ENCODE data around the gene SAMD4A.
A peak's percentile ranks its signal among the peaks of the same experiment; 100 is the strongest.

SAMD4A gene

GRCh38 chr14:54565785-54566409 is 1.0 kb upstream of the SAMD4A start:
- DNase-seq = peak; percentile 67 to 75
- peak overlapping the region; percentile 97 for H3K4me3 ChIP-seq (ENCODE audit: low read depth, low read length)
- H3K27me3 ChIP-seq (ENCODE audit: insufficient read depth, low read length) = no peaks in the 10 kb centered on the region
- no peaks in the 10 kb centered on the region for H3K9me3 ChIP-seq (ENCODE audit: insufficient read depth, low read depth, low read length)
- peak overlapping the region; percentile 63 for H2BK12ac ChIP-seq (ENCODE audit: low read length)
- peak overlapping the region; percentile 79 for H3K14ac ChIP-seq (ENCODE audit: low read length)
- peak overlapping the region; percentile 77 for H3K4ac ChIP-seq (ENCODE audit: low read depth, low read length)
- H4K8ac ChIP-seq (ENCODE audit: low read depth, low read length) = peak overlapping the region; percentile 42
- peak overlapping the region; percentile 98 for H3K9ac ChIP-seq (ENCODE audit: low read length)
- H4K91ac ChIP-seq (ENCODE audit: low read depth, low read length) = peak overlapping the region; percentile 72
- no peak overlapping the region for H3K23ac ChIP-seq (ENCODE audit: low read length)
- H3K36me3 ChIP-seq (ENCODE audit: control insufficient read depth in 1 of 2, insufficient read depth in 2 of 2, low read length in 2 of 2) = no peaks in the 10 kb centered on the region
- H3K79me1 ChIP-seq (ENCODE audit: low read length) = peaks cover 23% of the 10 kb centered on the region
- no peak overlapping the region for H2AK5ac ChIP-seq (ENCODE audit: low read length)
- H2BK5ac ChIP-seq (ENCODE audit: low read depth, low read length, poor library complexity) = peak overlapping the region; percentile 91
- H3K27ac ChIP-seq (ENCODE audit: low read depth, low read length) = peak overlapping the region; percentile 51
- peaks cover 18% of the 10 kb centered on the region for H3K79me2 ChIP-seq (ENCODE audit: control insufficient read depth, insufficient read depth, low read length, poor library complexity)
- peak overlapping the region; percentile 75 for H3K4me2 ChIP-seq (ENCODE audit: low read length)
- peak overlapping the region; percentile 71 for H2AFZ ChIP-seq (ENCODE audit: insufficient read depth, low read length, poor library complexity)
- WGBS (ENCODE audit: extremely low coverage, insufficient coverage, insufficient read length) = no CpG with 5 or more reads among the region's 73 CpGs
- peak overlapping the region; percentile 80 for H2BK120ac ChIP-seq (ENCODE audit: insufficient read depth, low read length, poor library complexity)
- H3K18ac ChIP-seq (ENCODE audit: low read length) = peak overlapping the region; percentile 96
- peaks cover 3 to 10% of the 10 kb centered on the region in 2 experiments for H3K4me1 ChIP-seq (ENCODE audit: control insufficient read depth in 1 of 2, insufficient read depth in 2 of 2, low read length in 2 of 2)
- peak overlapping the region; percentile 80 for H4K12ac ChIP-seq (ENCODE audit: low read depth, low read length)

GRCh38 chr14:54567224-54567638 is 303 bp downstream of the SAMD4A start:
- Histone ChIP-seq H3K4me3 (ENCODE audit: low read depth, low read length) (peak overlapping the region; percentile 97), H3K14ac (ENCODE audit: low read length) (peak overlapping the region; percentile 21), H4K91ac (ENCODE audit: low read depth, low read length) (peak overlapping the region; percentile 65), H3K9me3 (ENCODE audit: insufficient read depth, low read depth, low read length) (no peaks in the 10 kb centered on the region), H2BK120ac (ENCODE audit: insufficient read depth, low read length, poor library complexity) (no peak overlapping the region), H3K79me2 (ENCODE audit: control insufficient read depth, insufficient read depth, low read length, poor library complexity) (peaks cover 18% of the 10 kb centered on the region), H4K8ac (ENCODE audit: low read depth, low read length) (no peak overlapping the region), H3K23ac (ENCODE audit: low read length) (no peak overlapping the region), H3K4me2 (ENCODE audit: low read length) (peak overlapping the region; percentile 75), H3K79me1 (ENCODE audit: low read length) (peaks cover 23% of the 10 kb centered on the region), H2AK5ac (ENCODE audit: low read length) (no peak overlapping the region), H3K4ac (ENCODE audit: low read depth, low read length) (peak overlapping the region; percentile 57), H3K4me1 (ENCODE audit: control insufficient read depth in 1 of 2, insufficient read depth in 2 of 2, low read length in 2 of 2) (peaks cover 3 to 10% of the 10 kb centered on the region in 2 experiments), H2BK5ac (ENCODE audit: low read depth, low read length, poor library complexity) (peak overlapping the region; percentile 0), H3K18ac (ENCODE audit: low read length) (peak overlapping the region; percentile 26), H3K27ac (ENCODE audit: low read depth, low read length) (peak overlapping the region; percentile 51), H3K36me3 (ENCODE audit: control insufficient read depth in 1 of 2, insufficient read depth in 2 of 2, low read length in 2 of 2) (no peaks in the 10 kb centered on the region), H2BK12ac (ENCODE audit: low read length) (no peak overlapping the region), H2AFZ (ENCODE audit: insufficient read depth, low read length, poor library complexity) (no peak overlapping the region), H3K27me3 (ENCODE audit: insufficient read depth, low read length) (no peaks in the 10 kb centered on the region), H4K12ac (ENCODE audit: low read depth, low read length) (peak overlapping the region; percentile 14), H3K9ac (ENCODE audit: low read length) (peak overlapping the region; percentile 78)
- WGBS (ENCODE audit: extremely low coverage, insufficient coverage, insufficient read length) = no CpG with 5 or more reads among the region's 31 CpGs
- DNase-seq = no peak

- H3K9ac ChIP-seq (ENCODE audit: low read length) = peak overlapping the region; percentile 77
- peak overlapping the region; percentile 97 for H3K4me3 ChIP-seq (ENCODE audit: low read depth, low read length)
- H3K79me2 ChIP-seq (ENCODE audit: control insufficient read depth, insufficient read depth, low read length, poor library complexity) = peaks cover 18% of the 10 kb centered on the region
- H3K18ac ChIP-seq (ENCODE audit: low read length) = peak overlapping the region; percentile 88
- H2BK12ac ChIP-seq (ENCODE audit: low read length) = peak overlapping the region; percentile 39
- peak overlapping the region; percentile 75 for H3K4me2 ChIP-seq (ENCODE audit: low read length)
- DNase-seq = peak; percentile 64 to 71
- no peak overlapping the region for H2AK5ac ChIP-seq (ENCODE audit: low read length)
- H3K27me3 ChIP-seq (ENCODE audit: insufficient read depth, low read length) = no peaks in the 10 kb centered on the region
- H3K27ac ChIP-seq (ENCODE audit: low read depth, low read length) = peak overlapping the region; percentile 51
- H2AFZ ChIP-seq (ENCODE audit: insufficient read depth, low read length, poor library complexity) = peak overlapping the region; percentile 39
- no CpG with 5 or more reads among the region's 70 CpGs for WGBS (ENCODE audit: extremely low coverage, insufficient coverage, insufficient read length)
- H4K91ac ChIP-seq (ENCODE audit: low read depth, low read length) = peak overlapping the region; percentile 48
- H4K8ac ChIP-seq (ENCODE audit: low read depth, low read length) = peak overlapping the region; percentile 69
- H2BK5ac ChIP-seq (ENCODE audit: low read depth, low read length, poor library complexity) = peak overlapping the region; percentile 57
- peaks cover 3 to 10% of the 10 kb centered on the region in 2 experiments for H3K4me1 ChIP-seq (ENCODE audit: control insufficient read depth in 1 of 2, insufficient read depth in 2 of 2, low read length in 2 of 2)
- peak overlapping the region; percentile 24 for H4K12ac ChIP-seq (ENCODE audit: low read depth, low read length)
- peaks cover 23% of the 10 kb centered on the region for H3K79me1 ChIP-seq (ENCODE audit: low read length)
- no peak overlapping the region for H3K23ac ChIP-seq (ENCODE audit: low read length)
- no peaks in the 10 kb centered on the region for H3K36me3 ChIP-seq (ENCODE audit: control insufficient read depth in 1 of 2, insufficient read depth in 2 of 2, low read length in 2 of 2)
- peak overlapping the region; percentile 69 for H3K14ac ChIP-seq (ENCODE audit: low read length)
- H2BK120ac ChIP-seq (ENCODE audit: insufficient read depth, low read length, poor library complexity) = peak overlapping the region; percentile 31
- H3K9me3 ChIP-seq (ENCODE audit: insufficient read depth, low read depth, low read length) = no peaks in the 10 kb centered on the region
- peak overlapping the region; percentile 60 for H3K4ac ChIP-seq (ENCODE audit: low read depth, low read length)
Observed at GRCh38 chr14:54567639-54568561, 972 bp downstream of the SAMD4A start.

GRCh38 chr14:54568821-54569595 is 2.1 kb downstream of the SAMD4A start:
- Histone ChIP-seq H2AFZ (ENCODE audit: insufficient read depth, low read length, poor library complexity) (no peak overlapping the region), H3K79me2 (ENCODE audit: control insufficient read depth, insufficient read depth, low read length, poor library complexity) (peaks cover 18% of the 10 kb centered on the region), H3K4ac (ENCODE audit: low read depth, low read length) (no peak overlapping the region), H3K14ac (ENCODE audit: low read length) (no peak overlapping the region), H2BK120ac (ENCODE audit: insufficient read depth, low read length, poor library complexity) (no peak overlapping the region), H3K4me1 (ENCODE audit: control insufficient read depth in 1 of 2, insufficient read depth in 2 of 2, low read length in 2 of 2) (peaks cover 3 to 10% of the 10 kb centered on the region in 2 experiments), H3K27me3 (ENCODE audit: insufficient read depth, low read length) (no peaks in the 10 kb centered on the region), H3K18ac (ENCODE audit: low read length) (no peak overlapping the region), H2AK5ac (ENCODE audit: low read length) (no peak overlapping the region), H3K4me3 (ENCODE audit: low read depth, low read length) (no peak overlapping the region), H3K9me3 (ENCODE audit: insufficient read depth, low read depth, low read length) (no peaks in the 10 kb centered on the region), H3K79me1 (ENCODE audit: low read length) (peaks cover 23% of the 10 kb centered on the region), H4K91ac (ENCODE audit: low read depth, low read length) (no peak overlapping the region), H3K36me3 (ENCODE audit: control insufficient read depth in 1 of 2, insufficient read depth in 2 of 2, low read length in 2 of 2) (peaks cover 2% of the 10 kb centered on the region in 2 experiments), H2BK12ac (ENCODE audit: low read length) (peak overlapping the region; percentile 27), H4K12ac (ENCODE audit: low read depth, low read length) (no peak overlapping the region), H3K27ac (ENCODE audit: low read depth, low read length) (no peak overlapping the region), H2BK5ac (ENCODE audit: low read depth, low read length, poor library complexity) (peak overlapping the region; percentile 18), H4K8ac (ENCODE audit: low read depth, low read length) (no peak overlapping the region), H3K23ac (ENCODE audit: low read length) (no peak overlapping the region), H3K4me2 (ENCODE audit: low read length) (peak overlapping the region; percentile 69), H3K9ac (ENCODE audit: low read length) (no peak overlapping the region)
- WGBS (ENCODE audit: extremely low coverage, insufficient coverage, insufficient read length) = no CpG with 5 or more reads among the region's 13 CpGs
- DNase-seq = no peak
